Measurements from ENCODE around the gene NUP42.

DNA sequence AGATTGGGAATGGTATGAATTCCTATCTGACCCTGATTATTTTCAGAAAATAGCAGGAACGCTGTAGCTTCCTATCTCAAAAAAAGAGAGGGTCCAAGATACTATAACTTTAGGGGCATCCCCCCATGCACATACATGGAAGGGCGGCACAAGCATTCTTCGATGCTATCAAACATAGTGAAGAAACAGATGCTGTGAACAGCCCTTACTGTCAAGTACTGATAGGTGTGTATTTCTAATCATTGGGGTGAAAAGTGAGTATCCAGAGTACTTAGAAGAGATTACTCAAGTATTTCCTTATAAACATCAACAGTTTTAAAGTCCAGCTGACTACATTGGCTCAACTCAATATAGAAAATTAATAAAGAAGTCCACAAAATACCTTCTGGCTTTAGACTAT, 17.0 kb upstream of the NUP42 start:
- TF ChIP-seq, protein P1, sequence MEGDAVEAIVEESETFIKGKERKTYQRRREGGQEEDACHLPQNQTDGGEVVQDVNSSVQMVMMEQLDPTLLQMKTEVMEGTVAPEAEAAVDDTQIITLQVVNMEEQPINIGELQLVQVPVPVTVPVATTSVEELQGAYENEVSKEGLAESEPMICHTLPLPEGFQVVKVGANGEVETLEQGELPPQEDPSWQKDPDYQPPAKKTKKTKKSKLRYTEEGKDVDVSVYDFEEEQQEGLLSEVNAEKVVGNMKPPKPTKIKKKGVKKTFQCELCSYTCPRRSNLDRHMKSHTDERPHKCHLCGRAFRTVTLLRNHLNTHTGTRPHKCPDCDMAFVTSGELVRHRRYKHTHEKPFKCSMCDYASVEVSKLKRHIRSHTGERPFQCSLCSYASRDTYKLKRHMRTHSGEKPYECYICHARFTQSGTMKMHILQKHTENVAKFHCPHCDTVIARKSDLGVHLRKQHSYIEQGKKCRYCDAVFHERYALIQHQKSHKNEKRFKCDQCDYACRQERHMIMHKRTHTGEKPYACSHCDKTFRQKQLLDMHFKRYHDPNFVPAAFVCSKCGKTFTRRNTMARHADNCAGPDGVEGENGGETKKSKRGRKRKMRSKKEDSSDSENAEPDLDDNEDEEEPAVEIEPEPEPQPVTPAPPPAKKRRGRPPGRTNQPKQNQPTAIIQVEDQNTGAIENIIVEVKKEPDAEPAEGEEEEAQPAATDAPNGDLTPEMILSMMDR (IDR thresholded peaks at IDR 0.05; ENCODE audit: poor library complexity): no peak
- no peak for TF ChIP-seq EZH2 (IDR thresholded peaks at IDR 0.05; ENCODE audit: borderline replicate concordance)

Measured in hepatocyte (in vitro differentiated cells).